ENCODE data around the gene LRMDA.
A peak's percentile ranks its signal among the peaks of the same experiment; 100 is the strongest.
"Not testable (repeated sequence)": the region's sequence is repeated elsewhere in the genome, so short reads cannot be mapped to it uniquely, and the experiment has no call there.

The LRMDA gene

DNA sequence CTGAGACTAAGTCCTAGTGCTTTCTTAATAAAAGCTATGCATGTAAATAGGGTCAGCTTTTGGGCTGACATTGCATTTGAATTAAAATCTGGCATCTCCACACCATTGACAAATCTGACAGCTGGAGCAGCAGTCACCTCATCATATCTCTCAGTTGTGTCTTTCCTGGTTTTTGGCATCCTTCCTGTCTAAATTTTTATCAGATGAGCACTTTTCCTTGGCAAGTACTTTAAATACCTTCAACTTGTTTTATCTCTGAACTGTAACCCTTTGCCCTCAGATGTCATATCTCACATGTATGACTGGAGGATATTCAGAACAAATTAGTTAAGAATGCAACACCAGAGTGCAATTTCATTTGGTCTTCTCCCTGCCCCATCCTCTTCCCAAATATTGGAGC, 1066.2 kb downstream of the LRMDA start:
- no peak for DNase-seq

DNA sequence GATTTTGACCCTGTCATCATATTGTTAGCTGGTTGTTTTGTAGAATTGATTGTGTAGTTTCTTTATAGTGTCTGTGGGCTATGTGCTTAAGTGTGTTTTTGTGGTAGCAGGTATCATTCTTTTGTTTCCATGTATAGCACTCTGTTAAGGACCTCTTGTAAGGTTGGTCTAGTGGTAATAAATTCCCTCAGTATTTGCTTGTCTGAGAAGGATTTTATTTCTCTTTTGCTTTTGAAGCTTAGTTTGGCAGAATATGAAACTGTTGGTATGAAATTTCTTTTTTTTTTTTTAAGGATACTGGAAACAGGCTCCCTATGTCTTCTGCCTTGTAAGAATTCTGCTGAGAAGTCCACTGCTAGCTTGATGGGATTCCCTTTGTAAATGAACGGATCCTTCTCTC, 1073.4 kb downstream of the LRMDA start:
- DNase-seq = no peak

DNA sequence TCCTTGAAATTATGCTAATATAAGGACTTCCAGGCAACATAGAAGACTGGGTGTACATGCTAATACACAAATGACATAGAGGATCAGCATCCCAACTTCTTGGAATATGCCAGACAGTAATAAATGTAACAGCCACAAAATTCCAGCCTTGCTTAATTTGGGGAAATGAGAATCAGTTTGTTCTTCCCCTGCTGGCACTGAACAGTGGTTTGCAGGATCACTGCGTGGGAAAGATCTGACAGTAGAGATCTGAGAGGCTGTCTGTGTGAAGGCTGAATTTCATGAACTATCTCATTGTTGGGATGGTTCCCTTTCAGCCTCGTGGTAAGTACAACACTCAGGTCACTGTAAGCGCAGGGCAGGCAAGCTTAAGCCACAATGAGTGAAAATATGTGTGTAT, 1078.0 kb downstream of the LRMDA start:
- DNase-seq = no peak

DNA sequence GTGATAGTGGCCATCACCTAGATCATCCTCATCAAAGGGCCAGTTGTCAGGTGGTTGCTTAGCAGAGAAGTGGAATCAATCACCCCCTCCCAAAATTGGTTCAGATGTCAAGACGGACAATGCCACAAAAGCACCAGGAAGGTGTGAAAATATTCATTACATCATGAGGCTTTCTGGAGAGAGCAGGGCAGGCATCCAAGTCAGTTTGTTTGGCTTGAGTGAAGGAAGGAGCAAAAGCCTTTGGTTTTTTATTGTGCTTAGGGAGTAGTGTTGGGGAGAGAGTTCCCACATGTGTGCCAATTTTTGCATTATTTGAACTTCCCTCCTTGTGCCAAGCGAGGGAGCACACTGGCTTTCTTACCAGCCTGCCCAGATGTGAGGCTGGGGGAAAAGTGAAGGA, 1082.9 kb downstream of the LRMDA start:
- no peak for DNase-seq

DNA sequence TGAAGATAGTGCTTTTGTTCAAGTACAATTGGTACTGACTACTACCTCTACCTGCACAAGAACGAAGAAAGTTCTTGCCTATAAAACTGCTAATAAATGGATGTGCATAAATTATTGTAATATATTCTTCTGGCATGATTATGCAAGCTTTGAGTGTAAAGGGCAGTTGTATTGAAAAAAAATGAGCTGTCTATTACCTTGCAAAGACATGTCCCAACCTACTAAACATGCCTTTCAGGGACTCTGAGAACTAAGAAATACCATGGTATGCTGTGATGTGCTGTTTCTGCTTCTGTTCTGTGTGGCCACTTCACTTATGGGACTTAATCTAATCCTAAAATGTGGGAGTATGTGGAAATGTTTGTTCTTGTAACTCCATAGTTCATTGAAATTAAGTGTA, 1083.4 kb downstream of the LRMDA start:
- DNase-seq = no peak

DNA sequence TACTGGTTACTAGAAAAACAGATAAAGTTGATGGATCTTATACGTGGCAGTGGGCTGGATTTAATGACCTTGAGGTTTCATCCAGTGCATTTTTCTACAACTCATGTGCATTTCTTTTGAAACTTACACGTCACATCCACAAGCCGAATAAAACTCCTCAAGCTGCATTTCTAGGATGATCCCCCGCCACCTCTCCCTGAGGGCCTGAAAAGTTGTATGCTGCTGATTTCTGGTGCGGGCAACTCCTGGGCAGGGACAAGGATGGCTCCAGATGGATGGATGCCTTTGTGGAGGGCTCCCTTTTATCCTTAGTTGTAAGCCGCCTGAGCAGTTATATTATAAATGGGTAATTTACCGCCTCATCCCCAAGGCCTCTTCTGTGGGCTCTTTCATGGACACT, 1091.1 kb downstream of the LRMDA start:
- DNase-seq = no peak

DNA sequence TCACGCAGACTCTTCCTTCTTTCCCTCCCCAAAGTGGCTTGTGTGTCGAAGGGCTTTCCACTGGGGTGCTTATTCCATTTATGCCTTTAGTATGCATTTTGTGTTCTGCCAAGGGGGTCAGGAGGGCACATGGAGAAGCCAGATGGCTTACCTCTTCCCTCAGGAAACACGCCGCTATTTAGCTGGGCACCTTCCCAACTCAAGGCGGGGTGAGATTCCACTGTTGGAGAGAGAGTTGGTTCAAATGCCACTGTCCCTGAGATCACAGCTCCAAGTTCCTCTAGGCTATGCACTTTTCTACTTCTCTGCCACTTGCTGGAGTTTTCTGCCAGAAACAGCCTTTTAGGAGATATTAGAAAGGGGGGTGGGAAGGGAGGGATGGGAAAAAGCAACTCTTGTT, 1091.8 kb downstream of the LRMDA start:
- no peak for DNase-seq

DNA sequence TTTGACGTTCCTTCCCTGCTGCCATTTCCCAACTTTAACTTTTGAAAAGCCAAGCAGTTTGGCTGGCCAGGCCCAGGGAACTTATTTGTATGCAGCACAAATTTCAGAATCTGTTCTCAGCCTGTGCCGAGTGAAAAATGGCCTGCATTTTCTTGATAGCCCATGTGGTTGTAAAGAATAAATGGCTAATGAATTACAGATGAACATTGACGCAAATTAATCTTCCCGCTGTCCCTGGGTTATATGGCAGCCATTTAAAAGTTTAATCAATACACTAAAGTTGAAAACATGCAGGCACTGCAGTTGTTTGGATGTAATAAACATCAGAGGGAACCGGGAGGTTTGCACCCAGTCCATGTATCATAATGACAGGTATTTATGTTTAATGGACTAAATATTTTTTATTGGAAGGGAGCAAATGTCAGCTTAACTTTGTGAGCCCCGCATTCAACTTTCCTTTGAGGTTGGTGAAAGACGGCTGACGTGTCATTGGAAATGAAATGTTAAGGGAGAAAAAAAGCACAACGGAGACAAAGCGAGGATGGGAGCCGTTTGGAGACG, 1092.4 kb downstream of the LRMDA start:
- DNase-seq = no peak

DNA sequence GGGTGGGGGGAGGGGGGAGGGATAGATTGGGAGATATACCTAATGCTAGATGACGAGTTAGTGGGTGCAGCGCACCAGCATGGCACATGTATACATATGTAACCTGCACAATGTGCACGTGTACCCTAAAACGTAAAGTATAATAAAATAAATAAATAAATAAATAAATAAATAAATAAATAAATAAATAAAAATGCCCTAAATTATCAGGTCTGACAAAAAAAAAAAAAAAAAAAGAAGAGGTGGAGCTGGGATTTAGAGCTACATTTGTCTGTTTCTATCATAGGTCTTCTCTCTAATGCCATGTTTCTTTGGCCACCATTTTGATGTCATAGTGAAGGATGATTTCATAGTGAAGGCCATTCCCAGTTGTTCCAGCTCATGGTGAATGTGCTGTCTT, 1095.4 kb downstream of the LRMDA start:
- not testable (repeated sequence) for DNase-seq

DNA sequence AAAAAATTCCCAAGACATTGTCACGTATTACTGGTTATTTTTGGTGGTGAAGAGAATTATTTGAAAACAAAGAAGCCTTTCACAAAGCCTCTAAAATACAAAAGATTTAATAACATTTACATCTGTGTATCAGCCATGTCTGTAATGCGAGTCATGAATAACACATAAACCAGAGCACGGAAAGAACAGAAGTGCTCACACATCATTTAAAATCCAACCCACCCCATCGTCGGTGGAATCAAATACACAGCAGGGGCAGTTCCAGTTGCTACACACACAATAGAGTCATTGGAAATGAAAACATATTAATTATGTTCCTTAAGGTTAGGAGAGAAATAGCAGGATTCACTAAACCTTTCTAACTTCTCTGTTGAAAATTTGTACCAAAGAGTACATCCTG, 1108.9 kb downstream of the LRMDA start:
- no peak for DNase-seq

DNA sequence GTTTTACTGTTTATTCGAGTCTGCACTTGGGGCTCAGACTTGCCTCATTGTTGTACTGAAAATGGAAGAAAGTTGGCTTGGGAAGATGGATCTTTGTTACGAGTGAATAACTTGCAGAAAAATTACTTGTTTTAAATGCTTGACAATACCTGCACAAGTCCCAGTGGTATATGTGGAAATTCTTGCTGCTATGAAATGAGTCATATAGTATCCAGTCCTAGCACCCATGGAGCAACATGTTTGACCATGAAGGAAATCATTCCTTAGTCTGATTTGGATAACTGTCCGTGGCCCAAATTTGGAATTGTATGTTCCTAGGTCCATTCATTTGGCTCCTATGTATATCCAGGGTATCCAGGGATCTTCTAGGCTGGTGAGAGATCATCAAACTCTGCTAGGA, 1109.4 kb downstream of the LRMDA start:
- no peak for DNase-seq

DNA sequence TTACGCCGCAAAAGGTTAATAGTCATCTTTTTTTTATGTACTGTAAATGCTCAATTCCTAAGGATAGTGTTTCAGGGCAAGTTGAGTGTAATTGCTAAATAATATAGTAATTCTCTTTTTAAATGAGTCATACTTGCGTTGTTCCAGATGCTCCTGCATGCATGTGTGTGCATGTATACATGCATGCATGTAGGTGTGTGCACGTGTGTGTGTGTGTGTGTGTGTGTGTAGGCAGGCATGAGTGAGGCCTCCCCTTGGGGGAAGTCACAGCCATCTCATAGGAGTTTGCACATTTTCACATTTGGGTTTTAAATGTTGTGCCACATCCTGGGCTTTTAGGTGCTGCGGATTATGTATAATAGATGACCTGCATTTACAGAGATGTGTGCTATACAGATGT, 1110.4 kb downstream of the LRMDA start:
- no peak for DNase-seq

DNA sequence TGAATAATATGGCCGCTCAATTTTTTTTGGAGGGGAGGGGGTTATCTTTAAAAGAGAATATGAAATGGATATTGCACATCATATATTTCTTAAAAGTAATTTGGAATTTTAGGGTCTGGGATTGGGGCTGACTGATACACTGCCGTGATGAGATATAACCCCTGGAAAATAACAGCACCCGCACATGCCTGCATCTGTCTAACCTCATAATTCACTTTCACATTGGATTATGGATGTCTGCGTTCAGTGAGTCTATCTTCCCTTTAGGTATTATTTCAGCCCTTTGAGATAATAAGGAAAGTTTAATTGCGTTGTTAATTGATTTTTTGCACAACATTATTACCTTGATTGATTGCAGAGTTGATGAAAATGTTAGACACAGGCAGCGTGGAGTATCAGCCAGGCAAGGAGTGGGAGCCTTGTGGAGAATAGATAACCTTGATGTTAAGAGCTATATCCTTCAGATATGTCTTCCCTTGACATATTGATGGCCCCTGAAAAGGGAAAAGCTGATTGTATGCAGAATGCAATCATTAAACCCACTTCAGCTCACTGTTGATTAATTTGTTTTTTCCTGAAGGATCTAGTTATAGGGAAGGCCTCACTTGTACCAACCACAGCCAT, 1111.0 kb downstream of the LRMDA start:
- no peak for DNase-seq

DNA sequence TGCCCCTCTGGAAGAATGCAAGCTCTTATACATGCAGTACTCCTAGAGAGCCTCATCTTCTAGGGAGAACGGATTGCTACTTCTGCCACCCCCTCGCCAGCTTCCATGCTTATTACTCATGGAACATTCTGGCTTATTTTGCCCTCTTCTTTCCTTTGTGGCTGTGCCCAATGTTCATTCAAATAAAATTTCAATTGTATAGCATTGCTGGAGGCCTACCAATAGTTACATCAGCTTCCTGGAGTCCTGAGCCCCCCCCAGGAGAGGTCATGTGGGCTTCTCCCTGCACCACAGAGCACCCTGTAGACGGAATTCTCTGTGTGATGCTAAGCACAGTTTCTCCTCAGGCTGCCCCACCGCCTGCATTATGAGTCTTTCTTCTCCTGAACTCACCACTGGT, 1112.2 kb downstream of the LRMDA start:
- no peak for DNase-seq

DNA sequence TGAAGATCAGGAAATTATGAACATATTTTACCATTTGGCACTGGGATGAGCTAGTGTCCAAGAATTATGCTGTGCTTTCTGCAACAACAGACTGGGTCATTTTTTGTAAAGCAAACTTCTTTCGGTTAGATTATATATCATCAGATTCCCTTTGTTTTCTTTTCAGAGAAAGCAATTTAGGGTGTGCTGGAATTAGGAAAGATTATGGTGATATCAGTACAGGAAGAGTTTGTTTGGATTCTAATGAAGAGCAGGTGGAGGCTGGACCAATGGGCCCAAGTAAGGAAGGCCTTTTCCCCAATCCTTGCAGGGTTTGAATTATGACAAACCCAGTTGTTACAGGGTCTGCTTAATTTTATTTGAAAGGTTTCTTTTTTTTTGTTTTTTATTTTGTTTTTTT, 1113.4 kb downstream of the LRMDA start:
- no peak for DNase-seq

DNA sequence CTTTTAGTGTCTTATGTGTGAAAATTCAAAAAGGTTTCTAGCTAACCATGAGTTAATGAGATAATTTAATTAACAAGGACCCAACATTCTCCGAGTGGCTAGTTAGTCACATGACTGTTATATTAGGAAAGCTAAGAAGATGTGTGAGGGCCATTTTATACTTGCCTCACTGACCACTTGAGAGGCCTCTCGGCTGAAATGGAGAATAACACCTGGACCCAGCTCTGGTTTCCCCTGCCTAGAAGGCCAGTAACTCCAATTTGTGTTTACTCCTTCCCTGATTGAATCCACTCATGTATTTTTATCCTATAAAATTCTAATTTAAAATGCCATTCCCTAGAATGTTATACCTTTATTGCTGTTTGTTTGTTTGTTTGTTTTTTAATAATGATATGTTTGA, 1115.0 kb downstream of the LRMDA start:
- DNase-seq = no peak

DNA sequence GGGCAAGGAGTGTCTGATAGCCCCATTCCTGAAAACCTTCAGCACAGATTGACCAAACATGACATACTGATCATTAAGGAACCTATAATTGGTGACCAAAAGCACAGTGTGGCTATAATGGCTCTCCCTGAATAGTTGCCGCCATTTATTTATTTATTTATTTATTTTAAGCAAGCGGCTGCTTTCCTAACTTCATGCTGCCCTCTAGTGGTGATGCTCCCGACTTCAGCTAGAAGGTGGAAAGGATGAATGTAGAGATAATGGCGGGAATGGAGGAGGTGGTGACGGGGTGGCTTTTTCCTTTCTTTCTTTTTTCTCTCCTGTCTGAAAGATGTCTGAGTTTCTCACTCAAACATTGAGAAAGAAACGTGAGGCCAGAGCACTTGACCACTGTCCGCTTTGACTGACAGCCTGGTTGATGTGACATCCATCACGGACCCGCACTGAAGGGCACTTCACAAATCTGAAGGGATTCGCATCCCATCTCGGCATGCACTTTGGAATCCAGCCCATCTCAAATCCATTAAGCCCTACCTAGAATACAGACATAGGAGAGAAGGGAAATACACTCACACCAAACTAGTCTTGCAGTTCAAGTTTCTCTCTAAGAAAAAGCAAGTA, 1116.0 kb downstream of the LRMDA start:
- DNase-seq = peak; percentile 85

DNA sequence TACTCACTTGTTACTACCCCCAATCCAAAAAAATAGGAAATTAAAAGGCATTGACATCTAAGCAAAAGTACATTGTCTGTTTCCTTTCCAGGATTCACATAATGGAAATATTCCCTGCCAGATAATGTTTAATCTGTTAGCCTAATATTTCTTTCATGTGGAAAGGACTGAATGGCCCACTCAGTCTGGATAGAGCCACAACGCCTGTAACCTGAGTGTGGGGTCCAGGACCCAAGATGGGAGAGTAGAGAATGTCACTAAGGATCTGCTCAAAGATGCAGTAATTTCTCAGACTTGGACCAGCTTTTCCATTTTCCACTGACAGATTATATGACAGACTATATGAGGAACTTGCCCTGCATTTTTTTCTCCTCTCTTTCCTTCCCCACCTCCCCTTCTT, 1117.3 kb downstream of the LRMDA start:
- DNase-seq = no peak

DNA sequence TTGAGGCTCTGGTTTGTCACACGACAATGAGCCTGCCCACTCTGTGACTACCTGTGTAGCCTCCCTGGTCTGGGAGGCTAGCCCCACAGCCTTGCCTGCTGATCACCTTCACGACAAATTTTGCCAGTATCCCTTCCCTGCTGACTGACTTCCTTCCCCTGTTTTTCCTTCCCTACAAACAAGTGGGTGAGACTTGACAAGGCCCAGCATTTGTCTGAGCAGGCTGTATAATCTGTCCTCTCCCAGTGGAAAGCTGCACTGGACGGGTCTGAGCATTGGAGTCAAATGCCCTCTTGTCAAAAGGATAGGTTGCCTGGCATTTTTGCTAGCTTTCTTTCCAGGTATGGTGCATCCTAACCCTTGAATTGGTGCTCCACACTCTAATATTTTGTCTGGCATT, 1117.7 kb downstream of the LRMDA start:
- DNase-seq = no peak

DNA sequence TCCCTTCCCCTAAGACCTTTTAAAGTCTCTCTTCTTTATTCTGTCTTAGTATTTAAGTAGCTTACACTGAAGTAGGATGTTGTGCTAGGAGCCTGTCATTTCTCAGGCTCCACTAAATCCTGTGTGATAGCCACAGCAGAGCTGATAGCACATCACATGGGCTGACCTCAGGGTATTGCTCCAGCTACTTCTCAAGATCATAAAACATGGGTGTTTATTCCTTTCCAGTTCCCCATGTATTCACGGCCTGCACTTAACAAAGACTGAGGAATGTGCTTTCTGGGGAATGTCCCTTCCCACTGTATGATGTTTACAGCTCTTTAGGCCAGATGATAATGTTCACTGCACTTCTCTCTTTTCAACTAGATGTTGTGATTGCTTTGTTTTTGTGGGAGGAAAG, 1119.4 kb downstream of the LRMDA start:
- no peak for DNase-seq

DNA sequence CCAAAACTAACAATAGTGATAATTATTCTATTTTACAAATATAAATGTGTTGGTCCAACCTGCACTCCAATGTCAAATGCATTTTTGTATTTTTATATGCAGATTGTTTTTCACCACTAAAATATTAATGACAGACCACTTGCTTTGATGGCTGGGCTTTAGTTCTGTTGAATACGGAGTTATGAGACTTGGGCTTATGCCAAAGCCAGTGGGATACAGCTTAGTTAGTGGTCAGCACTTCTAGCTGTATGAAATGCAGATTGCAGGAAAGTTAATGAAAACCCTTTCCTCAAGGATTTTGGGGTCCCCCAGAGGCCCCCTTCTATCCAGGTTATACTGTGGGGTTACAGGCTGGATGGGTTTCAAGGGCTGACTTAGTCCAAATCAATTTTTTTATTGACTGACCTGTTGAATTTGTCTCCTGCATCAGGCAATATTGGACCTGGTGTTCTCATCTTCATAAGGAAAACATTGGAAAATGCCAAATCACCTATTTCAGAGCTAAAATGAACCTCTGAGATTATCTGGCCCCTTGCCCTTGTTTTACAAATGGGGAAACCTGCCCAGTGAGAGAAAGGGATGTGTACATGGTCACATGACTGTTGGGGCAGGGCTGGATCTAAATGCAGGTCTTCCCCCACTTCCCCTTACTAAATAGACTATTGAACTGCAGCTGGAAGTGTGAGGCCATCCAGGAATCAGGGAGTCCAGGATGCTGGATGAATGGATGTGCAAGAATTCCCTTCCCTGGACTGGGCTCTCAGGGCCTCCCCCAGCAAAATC, 1120.9 kb downstream of the LRMDA start:
- DNase-seq = no peak

DNA sequence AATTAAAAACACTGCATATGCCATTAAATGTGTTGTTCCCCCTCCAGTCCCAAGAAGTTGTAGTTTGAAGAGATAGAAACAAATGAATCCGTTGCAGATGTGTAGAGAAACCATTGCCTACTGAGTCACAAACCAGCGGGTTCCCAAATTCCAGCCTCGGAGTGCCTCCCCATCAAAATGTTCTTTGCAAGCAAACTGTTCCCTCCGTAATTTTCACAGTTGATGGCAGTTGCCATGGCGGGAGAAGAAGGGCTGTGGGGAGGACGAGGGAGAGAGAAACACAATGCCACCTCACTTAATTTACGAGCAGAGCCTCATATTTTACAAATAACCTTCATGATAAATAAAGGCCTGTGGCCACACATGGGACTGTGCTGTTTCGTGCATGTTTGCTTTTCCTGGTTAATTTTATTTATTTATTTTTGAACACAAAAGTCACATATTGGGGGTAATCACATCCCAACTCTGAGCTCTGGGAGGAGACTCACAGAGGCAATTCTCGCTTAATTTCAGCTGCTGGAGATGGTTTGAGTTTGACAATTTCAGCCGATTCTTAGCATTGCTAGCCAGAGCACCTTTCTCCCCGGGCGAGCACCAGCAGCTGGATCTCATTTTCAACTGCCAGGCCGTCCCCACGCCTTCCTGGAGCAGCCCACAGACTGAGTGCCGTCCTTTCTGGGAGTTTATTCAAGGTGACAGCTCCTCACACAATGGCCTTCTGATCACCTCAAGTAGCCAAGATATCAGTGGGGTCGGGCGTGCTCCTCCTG, 1122.0 kb downstream of the LRMDA start:
- no peak for DNase-seq

DNA sequence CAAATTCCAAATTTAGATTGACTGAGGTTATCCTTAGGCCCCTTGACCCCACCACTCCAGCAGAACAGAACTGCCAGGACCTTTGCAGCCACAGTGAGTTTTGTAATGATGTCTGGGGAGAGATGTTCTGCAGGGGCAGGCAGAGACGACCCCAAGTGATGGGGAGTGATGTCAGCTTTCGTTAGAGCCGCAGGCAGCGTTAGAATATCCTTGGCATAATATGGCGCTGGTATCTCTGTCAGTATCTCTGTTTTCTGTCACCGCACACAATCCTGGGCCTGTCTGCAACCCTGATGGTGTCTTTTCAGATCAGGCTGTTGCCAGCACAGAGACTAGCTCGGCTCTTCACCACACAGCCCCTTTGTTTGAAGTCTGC, 1122.6 kb downstream of the LRMDA start:
- no peak for DNase-seq
